SK-MEL-5 (cell line): ENCODE data around the gene NEUROD1. TPM values are rescaled to one million over a fixed set of nuclear protein-coding genes. Genes with fewer than 3 reads are reported as not detected.
A peak's percentile ranks its signal among the peaks of the same experiment; 100 is the strongest.
"Not testable (repeated sequence)": the region's sequence is repeated elsewhere in the genome, so short reads cannot be mapped to it uniquely, and the experiment has no call there.

Experiments used
- DNase-seq: peaks from one replicate; pipeline ENCODE4 v3.0.0-alpha.2; 2016; ENCODE audit warnings: low read depth, low spot score
- in situ Hi-C: cut with HindIII; loops from 2 replicates; pipeline ENCODE4 v1.10.0; 2016; ENCODE audit warnings: low sequenced_read_pairs, high pct_unique_total_duplicates, low pct_unique_long_range_greater_than_20kb
- polyA plus RNA-seq, 2 experiments: library from polyadenylated mRNA; depleted of rRNA; stranded (reverse); fragments of >200 nt; gene quantifications; 2 replicates each; pipeline ENCODE4 v1.2.3, GENCODE V29; 2015
- total RNA-seq: library from RNA; depleted of rRNA; stranded (reverse); fragments of >200 nt; shearing (Covaris generic); gene quantifications from 2 replicates; pipeline ENCODE4 v1.2.3, GENCODE V29; 2014; rRNA removed

NEUROD1 gene
- total RNA-seq: not detected in 2 replicates
- polyA plus RNA-seq (2015; cell fraction: cytosol; rRNA removed): not detected in 2 replicates
- polyA plus RNA-seq (2015; cell fraction: nucleus; rRNA removed): not detected in 2 replicates

- no peak for DNase-seq
- in situ Hi-C loops: no loop called here
Observed at GRCh38 chr2:181680055-181680936, at the start of gene NEUROD1. Gene NEUROD1, minus strand, starts transcription at chr2:181680517. Its CDS starts 1,657 bp downstream, at chr2:181678860.

- DNase-seq: no peak
- in situ Hi-C loops: no loop called here
Observed at GRCh38 chr2:181725476-181725875, 45.2 kb upstream of the NEUROD1 start.

GRCh38 chr2:181724662-181725061 is 44.3 kb upstream of the NEUROD1 start:
- DNase-seq: no peak
- in situ Hi-C loops: no loop called here

- no peak for DNase-seq
- in situ Hi-C loops: no loop called here
Observed at GRCh38 chr2:181723731-181724130, 43.4 kb upstream of the NEUROD1 start.

DNA sequence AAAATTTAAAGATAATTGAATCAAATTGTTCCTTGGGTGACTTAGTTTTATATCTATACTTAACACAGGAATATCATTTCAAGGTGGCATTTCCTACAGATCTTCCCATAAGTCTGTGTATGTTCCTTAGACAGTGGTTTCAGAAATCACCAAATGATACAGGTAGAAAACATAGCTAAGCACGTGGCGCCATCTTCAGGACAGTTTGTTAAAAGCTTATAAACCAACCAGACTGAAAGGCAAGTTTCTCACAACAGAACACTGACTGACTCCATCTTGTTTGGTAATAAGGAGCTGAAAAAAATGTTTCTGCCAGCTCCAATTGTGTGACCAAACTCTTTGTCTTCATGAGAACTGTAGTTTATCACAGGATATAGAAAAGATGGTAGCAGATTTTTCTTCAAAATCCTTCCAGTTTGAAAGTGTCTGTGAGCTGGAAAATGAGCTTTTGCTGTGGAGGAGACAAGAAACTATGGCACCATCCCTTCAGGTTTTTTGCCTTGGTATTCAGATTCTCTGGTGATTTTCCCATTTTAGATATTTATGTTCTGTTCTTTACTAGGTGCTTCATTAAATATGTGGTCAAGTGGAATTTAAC is 34.8 kb upstream of the NEUROD1 start:
- peak; percentile 86 for DNase-seq
- in situ Hi-C loops: no loop called here

- in situ Hi-C loops, DNase-seq: not testable (repeated sequence)
Observed at GRCh38 chr2:181711051-181711450, 30.7 kb upstream of the NEUROD1 start.

DNA sequence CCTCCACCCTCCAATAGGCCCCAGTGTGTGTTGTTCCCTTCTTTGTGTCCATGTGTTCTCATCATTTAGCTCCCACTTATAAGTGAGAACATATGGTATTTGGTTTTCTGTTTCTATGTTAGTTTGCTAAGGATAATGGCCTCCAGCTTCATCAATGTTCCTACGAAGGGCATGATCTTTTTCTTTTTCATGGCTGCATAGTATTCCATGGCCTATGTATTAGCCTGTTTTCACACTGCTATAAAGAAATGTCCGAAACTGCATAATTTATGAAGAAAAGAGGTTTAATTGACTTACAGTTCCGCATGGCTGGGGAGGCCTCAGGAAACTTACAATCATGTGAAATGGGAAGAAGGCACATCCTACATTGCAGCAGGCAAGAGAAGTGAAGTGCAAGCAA is 22.2 kb upstream of the NEUROD1 start:
- in situ Hi-C loops: not testable (repeated sequence)

DNA sequence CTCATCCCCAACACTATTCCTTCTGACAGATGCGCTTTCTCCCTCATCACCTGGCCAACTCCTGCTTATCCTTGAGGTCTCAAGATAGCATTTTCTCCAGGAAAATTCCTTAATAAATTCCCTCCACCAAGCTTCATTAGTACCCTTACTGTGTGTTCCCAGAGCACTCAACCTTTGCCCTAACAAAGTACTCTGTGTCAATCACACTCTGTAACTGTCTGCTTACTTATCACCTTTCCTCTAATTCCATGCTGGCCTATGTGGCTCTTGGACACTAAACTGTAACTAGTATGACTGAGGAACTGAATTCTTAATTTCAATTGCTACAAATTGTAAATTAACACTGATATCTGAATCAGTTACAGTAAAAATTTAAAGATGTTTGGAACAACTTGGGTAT is 17.9 kb upstream of the NEUROD1 start:
- DNase-seq: no peak
- in situ Hi-C loops: no loop called here

More for the DNA sequence above, 22.2 kb upstream of the NEUROD1 start:
- DNase-seq: not testable (repeated sequence)

DNA sequence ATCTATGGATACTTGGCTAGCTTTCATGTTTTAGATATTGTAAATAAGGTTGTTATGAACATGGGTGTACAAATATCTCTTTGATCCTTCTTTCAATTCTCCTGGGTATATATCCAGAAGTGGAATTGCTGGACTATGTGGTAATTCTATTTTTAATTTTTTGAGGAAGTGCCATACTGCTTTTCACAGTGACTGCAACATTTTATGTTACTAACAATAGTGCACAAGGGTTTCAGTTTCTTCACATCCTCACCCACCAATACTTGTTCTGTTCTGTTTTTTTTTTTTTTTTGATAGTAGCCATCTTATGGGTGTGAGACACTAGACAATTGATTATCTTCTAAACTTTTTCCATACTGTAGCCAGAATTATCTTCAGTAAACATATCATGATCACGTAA is 17.3 kb upstream of the NEUROD1 start:
- in situ Hi-C loops: no loop called here
- no peak for DNase-seq

DNA sequence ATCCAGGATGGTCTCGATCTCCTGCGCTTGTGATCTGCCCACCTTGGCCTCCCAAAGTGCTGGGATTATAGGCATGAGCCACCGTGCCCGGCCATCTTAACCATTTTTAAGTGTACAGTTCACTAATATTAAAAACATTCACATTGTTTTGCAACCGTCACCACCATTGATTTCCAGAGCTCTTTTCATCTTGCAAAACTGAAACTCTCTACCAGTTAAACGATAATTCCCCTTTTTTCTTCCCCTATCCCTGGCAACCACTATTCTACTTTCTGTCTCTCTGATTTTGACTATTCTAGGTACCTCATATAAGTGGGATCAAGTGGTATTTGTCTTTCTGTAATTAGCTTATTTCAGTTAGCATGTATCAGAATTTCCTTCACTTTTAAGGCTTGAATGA is 16.8 kb upstream of the NEUROD1 start:
- in situ Hi-C loops: no loop called here
- DNase-seq: no peak

GRCh38 chr2:181694271-181694670 is 14.0 kb upstream of the NEUROD1 start:
- in situ Hi-C loops: no loop called here
- no peak for DNase-seq

GRCh38 chr2:181690860-181691259 is 10.5 kb upstream of the NEUROD1 start:
- in situ Hi-C loops: no loop called here
- no peak for DNase-seq

DNA sequence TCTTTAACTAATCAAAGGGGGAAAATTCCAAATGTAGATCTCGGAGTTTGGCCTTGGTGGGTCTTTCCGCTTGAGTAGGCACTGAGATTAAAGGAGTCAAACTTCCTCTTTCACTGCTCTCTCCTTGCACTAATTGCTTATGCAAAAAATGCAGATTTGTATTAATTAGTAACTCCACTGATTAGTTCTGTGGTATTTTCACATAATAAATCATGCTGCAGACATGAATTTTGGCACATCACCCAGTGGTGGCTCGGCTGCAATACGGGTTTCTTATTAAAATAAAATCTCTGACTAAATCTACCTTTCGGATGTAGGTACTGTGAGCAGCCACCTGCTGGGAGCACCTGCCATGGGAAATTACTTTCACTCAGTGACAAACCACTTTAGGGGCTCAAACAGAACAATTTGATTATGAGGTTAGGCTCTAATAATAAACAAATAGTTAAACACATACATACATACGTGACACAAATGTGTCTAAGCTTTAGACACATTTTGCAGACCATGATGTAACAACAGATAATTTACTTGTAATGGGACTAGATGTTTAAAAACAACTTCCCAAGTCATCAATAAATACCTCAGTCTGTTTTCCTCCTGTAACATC is 6.4 kb upstream of the NEUROD1 start:
- in situ Hi-C loops: no loop called here
- no peak for DNase-seq

DNA sequence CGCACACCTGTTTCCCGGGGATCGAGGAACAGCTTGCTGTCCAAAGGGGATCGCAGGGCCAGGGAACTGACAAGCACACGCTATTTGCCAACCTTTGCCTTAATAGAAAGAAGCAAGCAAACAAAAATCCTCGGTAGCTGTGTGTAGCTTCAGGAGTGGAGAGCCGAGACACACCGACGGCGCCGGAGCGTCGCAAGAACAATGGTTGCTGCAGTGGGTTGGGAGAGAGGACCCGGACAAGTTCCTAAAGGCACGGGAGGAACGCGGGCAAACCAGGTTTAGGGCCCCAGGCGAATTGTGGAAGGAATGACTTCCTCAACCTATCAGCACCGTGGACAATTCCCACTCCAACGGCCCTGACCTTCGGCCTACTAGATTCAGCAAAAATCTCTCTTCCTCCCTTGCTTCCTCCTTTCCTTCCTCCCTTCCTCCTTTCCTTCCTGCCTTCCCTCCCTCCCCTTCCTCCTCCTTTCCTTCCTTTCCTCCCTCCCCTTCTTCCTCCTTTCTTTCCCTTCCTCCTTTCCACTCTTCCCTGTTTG is 4.9 kb upstream of the NEUROD1 start:
- DNase-seq: no peak
- in situ Hi-C loops: no loop called here

GRCh38 chr2:181684454-181685149 is 4.3 kb upstream of the NEUROD1 start:
- in situ Hi-C loops: no loop called here
- DNase-seq: no peak

GRCh38 chr2:181683518-181684453 is 3.5 kb upstream of the NEUROD1 start:
- in situ Hi-C loops: no loop called here
- no peak for DNase-seq
